ENCODE measurements around the gene PREX1.
A peak's percentile ranks its signal among the peaks of the same experiment; 100 is the strongest.
"Not testable (repeated sequence)": the region's sequence is repeated elsewhere in the genome, so short reads cannot be mapped to it uniquely, and the experiment has no call there.

Gene PREX1

DNA sequence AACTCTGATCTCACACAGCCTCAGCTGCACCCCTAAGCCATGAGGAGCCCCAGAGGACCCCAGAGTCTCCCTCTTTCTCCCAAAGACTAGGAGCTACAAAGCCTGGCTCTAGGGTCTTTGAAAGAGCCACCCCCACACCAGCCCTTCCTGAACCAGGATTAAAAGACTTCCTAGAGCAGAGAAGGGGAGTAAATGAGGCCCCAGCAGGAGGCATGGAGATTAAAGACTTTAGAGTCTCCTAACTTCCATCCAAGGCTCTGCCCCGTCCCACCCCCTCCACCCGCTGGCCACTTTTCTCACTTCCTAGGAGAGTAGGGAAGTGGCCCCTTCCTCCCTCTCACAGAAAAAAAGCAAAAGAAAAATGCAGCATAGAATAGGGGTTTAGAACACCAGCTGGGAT, 1.7 kb downstream of the PREX1 start:
- DNase-seq = peak; percentile 45

DNA sequence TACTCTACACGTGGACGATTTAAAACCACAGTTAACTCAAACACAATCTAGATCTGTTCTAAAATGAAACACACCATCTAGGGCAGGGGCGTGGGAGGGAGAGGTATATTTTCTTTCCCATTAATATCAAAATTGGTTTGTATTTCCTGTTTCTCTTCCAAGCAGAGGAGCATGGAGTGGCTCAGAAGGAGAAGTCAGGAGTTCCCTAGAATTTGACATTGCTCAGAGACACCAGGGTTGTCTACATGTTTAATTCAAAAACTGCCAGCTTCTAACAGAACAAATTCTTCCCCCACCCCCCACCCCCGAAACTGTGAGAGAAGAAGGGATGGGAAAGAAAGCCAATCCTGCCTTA, 2.3 kb downstream of the PREX1 start:
- no peak for DNase-seq

DNA sequence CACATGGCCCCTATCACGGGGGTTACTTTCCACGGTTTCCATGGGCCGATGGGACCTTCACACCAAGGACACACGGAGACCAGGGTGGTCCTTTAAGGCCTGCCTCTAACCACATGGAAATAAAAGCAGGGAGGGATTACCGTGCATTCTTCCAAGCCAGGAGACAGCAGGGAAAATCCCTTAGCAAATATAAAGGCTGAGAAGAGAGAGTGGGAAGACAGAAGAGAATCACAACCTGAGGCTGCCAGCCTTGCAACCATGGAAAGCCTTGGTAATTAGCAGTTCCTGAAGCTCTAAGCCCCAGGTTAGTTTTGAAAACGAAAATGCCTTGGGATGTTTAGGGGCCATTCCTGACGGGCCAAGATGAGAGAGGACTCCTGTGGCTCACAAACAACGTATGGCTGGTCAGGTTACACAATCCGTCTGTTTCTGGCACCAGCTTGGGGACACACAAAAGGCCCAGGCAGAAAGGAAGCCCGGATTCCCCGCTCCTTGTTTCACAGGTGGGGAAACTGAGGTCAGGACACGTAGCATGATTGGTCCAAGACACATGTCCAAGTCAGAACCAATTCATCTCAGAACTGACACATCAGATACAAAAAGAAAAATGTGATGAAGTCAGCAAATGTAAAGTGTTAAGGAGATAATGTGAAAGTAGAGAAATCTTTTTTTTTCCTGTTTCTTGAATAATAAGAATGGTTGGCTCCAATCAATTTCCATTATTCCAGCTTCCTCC, 2.8 kb downstream of the PREX1 start:
- peak; percentile 38 for DNase-seq

DNA sequence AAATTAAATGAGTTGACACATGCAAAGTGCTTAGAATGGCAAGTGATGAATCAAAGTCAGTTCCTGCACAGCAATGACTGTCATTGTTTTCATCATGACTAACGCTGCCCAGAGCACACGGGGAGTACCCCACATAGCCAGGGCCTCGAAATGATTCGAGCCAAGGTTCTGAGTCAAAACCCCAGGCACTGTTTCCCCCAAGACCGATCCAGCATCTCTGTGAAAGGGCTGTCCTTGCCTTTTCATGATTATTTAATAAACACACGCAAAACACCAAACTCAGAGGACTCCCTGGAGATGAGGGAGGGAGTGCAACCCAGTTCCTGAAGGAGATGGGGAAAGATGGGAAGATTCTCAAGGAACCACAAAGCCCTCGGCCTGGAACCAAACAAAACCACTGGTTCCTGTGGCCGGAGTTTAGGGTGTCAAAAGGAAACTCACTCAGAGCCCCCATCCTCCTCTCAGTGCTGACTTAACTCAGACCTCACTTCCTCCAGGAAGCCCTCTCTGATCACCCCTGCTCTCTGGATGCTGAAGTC, 3.8 kb downstream of the PREX1 start:
- DNase-seq = no peak

DNA sequence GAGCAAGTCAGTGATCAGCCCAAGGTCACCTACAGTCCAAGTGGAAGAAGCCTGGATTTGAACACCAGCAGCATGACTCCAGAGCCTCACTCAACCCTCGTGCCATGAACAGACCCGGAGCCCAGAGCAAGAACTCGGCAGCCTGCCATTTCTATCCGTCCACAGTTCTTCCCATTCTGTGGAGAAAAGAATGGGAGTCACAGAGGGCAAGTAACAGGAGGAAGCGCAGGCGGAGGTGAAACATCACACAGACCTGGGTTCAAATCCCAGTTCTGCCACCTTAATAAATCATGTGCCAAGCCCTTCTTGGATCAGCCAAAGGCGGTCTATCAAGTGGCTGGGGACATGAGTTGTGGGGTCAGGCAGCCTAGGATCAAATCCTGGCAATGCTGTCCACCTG, 4.3 kb downstream of the PREX1 start:
- no peak for DNase-seq

DNA sequence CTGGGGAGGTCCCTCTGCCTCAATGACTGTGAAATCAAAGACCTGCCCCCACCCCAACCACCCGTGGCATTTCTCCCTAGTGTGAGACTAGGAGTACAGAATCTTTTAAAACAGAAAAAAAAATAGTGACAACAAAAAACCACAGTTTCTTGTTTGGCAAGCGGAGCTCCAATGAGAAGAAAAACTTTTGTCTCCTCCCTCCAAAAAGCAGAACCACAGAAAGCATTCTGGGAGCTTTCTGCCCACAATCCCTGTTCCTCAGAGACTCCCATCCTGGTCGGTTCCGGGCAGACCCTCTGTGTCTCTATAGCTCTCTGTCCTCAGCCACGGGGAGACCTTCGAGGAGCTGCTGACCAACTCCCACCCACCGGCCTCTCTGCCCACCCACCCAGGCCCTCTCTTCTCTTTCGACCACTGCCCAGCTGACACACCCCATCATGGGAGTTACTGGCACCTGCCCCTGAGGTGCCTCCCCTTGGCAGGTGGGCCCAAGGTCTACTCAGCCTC, 4.9 kb downstream of the PREX1 start:
- no peak for DNase-seq

DNA sequence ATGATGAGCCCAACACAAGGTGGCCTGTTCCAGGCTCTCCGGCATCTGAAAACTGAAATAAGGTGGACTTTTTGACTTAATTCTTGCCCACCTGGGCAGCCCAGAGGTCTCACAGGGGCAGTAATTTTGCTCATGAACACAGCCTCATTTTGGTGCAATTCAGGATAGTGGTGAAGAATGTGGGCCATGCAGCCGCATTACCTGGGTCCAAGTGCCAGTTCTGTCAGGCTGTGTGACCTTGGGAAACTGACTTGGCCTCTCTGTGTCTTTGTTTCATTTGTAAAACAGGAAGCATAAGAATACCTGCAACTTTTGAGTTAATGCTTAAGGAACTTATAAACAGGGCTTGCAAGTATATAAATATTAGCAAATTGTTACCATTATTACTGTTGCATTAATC, 5.6 kb downstream of the PREX1 start:
- DNase-seq = no peak

DNA sequence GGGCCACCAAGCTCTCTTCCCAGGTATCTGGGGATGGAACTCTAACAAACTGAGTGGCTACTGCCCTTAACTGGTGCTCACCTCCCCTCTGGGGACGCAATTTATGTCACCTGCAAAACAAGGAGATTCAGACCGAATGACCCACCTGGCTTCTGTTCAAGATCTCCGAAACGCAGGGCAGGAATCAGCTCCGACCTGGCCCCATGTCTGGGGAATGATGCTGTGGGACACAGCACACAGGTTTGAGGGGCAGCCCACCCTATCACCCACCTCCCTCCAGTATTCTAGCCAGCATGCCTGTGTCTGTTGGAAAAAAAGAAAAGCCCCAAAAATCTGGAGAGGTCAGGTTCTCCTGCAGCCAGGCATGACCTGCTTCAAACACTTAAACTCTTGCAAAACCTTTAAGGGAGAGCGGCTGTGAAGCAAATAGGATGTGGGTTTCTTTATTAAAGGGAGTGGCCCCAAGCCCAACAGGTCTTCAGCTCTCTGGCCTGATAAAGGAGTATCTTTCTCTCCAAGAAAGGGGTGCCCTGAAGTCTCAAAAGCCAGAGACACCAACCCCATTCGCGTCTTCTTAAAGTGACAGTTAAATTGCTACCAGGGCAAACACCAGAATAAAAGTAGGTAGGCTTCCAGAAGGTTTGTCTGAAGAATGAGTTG, 6.4 kb downstream of the PREX1 start:
- no peak for DNase-seq

DNA sequence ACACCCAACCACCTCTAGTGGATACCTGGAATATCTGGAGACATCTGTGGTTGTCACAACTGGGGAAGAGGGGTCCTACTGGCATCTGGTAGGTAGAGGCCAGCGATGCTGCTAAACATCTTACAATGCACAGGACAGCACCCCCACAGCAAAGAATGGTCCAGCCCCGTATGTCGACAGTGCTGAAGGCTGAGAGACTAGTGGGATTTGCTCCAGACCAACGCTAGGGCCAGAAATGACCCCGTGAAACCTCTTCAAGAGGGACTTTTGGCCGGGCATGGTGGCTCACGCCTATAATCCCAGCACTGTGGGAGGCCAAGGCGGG, 7.2 kb downstream of the PREX1 start:
- DNase-seq = no peak

DNA sequence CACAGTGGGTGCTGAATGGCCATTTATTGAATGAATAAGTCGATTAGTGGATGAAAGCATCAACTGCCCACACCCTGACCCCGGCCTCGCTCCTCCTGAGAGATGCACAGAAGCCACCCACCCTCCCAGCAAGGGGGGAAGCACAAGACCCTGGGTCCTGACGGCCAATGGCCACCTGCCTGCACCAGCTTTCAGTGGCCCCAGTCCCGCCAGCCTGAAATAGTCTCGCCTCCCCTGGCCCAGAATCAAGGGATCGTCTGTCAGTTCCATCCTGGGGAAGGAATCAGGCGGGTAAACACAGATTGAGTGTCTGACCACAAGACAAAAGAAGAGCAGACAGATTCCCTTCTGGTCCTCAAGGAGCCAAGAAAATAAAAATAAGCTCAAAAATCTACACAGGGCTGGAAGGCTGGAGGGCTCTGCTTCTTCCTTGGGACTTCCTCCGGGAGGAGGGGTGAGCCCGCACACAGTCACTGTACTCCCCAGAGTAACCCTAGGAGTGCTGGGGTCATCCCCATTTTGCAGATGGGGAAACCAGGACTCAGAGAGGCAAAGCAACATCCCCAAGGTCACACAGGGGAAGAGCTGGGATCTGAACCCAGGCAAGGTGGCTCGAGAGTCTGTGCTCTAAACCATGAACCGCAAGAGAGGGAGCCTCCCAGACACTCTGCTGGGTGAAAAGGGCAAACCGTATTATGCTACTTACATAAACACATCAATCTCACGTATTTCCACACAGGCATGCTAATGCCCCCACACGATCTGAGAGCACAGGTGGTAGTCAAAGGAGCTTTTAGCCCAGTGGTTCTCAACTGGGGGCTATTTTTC, 7.8 kb downstream of the PREX1 start:
- no peak for DNase-seq

DNA sequence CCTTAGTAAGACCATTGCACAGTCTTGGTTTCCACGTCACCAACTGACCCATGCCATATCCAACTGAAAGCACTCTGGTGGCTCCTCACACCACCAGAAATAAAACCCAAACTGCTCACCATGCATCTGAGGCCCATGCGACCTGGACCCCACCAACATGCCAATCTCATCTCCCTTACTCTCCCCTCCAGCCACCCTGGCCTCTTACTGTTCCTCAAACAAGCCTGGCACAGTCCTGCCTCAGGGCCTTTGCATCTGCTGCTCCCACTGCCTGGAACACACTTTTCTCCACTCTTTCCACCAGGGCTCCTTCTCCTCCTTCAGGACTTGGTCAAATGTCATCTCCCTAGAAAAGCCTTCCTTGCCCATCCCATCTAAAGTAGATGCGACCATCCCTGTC, 8.7 kb downstream of the PREX1 start:
- DNase-seq = no peak

DNA sequence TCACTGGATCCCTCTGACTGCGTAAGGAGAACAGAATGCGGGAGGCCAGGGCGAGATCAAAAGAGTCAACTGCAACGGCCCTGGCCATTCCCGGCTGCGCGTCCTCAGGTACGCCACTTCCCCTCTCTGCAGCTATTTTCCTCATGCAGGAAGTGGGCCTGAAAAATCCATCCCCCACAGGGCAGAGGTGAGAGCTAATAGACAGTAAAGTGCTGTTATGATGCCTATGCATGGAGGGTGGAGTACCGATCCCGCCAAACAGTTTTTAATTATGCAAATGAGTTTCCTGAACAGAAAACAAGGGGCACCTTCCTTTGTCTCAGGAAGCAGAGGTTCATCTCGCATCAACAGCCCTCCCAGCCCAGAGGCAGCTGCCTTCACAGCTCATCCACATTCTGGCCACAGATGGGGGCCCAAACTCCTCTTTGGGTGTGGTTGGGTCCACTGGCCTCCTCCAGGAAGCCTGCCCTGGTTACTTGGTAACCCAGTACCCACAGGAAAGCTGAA, 9.3 kb downstream of the PREX1 start:
- DNase-seq = no peak

DNA sequence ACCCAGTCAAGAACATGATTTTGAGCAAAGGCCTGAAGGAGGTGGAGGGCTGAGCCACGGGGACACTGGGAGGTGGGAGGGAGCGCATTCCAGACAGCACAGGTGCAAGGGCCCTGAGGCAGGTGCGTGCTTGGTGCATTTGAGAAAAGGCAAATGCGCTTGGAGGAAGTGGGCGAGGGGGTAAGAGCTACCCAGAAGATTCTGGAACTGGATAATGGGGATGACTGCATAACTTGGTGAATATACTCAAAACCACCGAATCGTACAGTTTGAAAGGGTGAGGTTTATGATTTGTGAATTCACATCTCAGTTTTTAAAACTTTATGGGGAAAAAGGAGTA, 9.8 kb downstream of the PREX1 start:
- DNase-seq = no peak

DNA sequence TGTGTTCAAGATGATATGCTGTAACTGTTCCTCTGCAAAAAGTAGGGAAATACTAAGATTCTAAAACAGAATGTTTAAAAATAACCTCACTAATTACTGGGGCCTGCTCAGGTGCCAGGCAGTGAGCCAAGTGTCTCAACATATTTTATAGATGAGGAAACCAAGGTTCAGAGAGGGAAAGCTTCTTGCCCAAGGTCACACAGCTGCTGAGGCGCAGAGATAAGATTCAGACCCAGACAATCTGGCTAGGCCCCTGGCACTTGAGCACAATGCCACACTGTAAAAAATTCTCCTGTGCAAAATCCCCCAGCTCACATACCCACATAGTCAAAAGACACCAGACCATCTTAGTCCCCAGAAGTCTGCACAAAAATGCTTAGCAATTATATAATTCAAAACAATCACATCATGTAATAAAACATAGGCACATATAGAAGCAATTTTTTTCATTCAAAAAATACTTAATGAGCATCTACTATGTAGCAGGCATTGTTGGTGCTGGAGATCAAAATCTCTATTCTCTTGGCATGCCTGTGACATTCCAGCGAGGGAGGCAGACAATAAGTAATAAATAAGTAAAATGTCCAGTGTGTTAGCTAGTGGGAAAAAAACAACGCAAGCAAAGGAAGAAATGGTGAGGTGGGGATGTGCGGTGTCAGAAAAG, 10.3 kb downstream of the PREX1 start:
- DNase-seq = no peak

DNA sequence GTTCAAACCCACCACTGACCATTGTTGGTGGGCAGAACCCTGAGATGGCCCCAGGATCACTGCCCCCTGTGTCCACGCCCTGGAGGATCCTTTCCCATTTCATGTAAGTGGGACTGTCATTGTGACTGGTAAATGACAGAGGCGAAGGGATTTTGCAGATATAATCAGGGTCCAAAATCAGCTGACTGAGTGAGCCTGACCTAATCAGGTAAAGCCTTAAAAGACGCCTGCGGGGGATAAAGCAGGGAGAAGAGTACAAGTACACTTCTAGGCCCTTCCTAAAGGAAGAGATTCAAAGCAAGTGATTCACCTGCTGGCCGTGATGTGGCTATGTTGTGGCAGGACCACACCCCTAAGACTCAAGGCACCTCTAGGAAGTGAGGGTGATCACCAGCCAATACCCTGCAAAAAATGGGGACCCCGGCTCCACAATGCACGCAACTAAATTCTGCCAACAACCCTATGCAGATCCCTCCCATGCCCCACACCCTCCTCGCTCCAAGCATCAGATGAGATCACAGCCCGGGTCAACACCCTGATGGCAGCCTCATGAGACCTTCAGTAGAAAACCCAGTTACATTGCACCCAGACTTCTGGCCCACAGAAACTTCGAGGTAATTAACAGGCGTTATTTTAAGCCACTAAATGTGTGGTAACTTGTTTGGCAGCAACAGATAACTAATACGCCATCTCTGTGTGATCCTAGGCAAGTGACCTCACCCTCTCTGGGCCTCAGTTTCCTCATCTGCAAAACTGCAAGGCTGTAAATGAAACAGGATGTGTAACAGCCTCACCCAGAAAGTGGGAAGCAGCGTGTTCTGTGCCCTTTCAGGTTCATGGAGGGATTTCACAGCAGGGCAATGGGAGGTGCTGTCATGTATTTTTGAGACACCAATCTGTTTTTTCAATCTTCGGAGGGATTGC, 11.3 kb downstream of the PREX1 start:
- DNase-seq = no peak

DNA sequence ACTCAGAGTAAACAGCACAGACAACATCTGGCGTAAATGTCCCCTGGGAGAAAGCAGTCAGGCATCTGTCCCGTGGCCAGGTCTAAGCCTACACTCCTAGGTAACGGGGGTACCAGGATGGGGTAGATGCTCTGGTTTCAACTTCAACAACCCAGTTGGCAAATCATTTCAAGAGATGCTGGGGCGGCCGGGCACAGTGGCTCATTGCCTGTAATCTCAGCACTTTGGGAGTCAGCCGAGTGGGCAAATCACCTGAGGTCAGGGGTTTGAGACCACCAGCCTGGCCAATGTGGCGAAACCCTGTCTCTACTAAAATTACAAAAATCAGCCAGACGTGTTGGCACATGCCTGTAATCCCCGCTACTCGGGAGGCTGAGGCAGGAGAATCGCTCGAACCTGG, 12.3 kb downstream of the PREX1 start:
- DNase-seq = no peak

DNA sequence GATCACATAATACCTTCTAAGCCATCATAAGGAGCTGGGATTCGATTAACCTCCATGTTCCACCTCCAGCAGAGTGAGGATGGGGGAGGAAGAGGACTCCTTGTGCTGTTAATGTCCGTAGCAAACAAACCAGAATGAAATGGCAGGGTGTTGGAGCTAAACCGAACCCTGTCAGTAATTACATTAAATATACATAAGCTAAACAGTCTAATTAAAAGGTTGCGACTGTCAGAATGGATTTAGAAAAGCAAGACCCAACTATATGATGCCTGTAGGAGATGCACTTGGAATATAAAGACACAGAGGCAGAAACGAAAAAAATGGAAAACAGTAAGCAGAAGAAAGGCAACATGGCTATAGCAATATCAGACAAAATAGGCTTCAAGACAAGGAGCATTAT, 13.2 kb downstream of the PREX1 start:
- DNase-seq = no peak

DNA sequence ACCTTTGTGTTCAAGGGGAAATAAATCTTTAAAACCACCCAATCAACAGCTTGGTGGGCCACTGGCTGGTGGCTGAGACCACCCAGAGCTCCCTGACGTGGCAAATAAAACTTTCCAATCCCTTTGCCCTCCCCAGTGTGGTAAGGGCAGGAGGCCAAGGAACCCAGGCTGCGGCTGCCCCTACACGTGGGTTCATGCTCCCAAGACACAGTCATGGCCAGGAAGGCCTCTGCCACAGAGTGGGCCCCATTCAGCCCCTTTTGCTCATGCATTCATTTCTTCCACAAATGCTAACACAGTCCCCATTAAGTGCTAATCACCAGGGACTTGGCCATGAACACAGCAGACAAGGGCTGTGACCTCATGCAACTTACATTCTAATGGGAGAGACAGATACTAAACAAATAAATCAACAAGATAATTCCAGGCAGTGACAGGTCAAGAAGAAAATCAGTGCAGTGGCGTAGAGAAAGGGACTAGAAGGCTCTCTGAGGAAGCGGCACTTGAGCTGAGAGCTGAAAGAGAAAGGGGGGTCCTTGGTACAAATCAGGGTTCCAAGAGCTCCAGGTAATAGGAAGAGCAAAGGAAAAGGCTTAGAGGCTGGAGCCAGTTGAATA, 13.8 kb downstream of the PREX1 start:
- DNase-seq = no peak

DNA sequence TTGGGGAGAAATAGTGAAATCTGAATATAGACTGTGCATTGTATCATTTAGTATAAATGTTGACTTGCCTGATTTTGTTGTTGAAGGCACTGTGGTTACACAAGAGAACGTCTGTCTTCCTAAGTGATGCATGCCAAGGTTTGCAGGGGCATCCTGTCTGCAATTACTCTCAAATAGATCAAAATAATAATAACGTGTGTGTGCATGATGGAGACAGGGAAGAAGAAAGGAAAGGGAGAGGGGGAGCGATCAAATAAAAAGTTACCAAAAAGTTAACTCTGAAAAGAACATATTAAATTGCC, 14.4 kb downstream of the PREX1 start:
- DNase-seq = no peak

DNA sequence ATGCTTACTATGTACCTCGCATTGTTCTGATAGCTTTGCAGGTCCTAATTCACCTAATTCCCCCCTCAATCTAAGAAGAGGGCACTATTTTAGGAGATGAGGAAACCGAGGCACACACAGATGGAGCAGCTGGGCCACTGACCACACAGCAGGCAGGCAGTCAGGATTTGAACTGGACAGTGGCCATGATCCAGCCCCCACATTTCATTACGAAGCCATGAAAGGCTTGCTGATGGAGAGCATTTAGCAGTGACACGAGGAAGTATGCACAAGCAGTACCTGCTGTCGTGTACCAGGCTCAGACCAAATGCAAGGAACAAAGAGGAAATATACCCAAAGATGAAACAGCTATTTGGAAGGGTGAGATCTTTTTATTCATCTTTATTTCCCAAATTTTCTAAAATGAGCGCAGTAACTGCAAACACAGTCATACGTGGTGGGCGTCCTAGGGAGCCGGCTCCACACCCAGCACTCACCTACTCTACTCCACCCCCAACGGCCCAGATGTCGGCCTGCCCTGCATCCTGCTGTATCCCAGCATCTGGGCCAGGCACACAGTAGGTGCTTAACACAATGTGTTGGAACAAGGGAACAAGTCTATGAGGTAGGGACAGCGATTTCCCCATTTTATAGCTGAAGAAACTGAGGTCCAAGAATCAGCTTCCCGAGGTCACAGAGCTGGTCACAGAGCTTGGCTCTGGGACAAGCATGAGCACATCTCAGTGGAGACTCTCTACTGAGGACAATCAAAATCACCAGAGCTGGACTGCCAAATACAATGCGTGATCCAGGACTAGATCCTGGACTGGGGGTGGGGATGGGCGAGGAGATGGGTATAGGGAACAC, 15.0 kb downstream of the PREX1 start:
- no peak for DNase-seq

DNA sequence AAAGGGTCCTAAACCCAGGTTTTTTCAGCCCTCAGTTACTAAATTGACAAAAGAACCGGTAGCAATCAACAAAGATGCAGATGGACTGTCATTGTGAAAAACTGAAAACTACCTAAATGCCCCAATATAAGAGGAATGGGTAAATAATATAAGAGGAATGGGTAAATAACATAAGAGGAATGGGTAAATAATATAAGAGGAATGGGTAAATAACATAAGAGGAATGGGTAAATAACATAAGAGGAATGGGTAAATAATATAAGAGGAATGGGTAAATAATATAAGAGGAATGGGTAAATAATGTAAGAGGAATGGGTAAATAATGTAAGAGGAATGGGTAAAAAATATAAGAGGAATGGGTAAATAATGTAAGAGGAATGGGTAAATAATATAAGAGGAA, 15.7 kb downstream of the PREX1 start:
- not testable (repeated sequence) for DNase-seq

Measured in retina (tissue), 1 donor.